Gastrocnemius medialis (tissue), 4 donors: ENCODE results near the gene CIT. TPM values are rescaled to one million over a fixed set of nuclear protein-coding genes. Genes with fewer than 3 reads are reported as not detected.

ENCODE experiments used
- ATAC-seq, 2 donors: fragments of 150-250 bp; one replicate each; pipeline ENCODE4 v1.9.1; 2016
- DNase-seq, 2 donors: peaks; one replicate each; pipeline ENCODE4 v3.0.0-alpha.2; 2019
- H3K27ac ChIP-seq, 4 donors: fragments of 200-600 bp; sonication (generic); 1 replicate in 1 of 4; 2 replicates in 3 of 4; pipeline ENCODE4 v1.5.1; 2016 to 2018; ENCODE audit warnings: mild to moderate bottlenecking in 2 of 4, moderate library complexity in 1 of 4
- H3K27me3 ChIP-seq, 3 donors: fragments of 200-600 bp; sonication (generic) in 2 of 3; 1 replicate in 1 of 3; 2 replicates in 2 of 3; pipeline versions ENCODE4 v1.5.1 to v1.6.0; 2016 to 2019; ENCODE audit warnings: mild to moderate bottlenecking in 1 of 3, moderate library complexity in 1 of 3
- H3K36me3 ChIP-seq, 2 donors: fragments of 200-600 bp; sonication (generic) in 1 of 2; one replicate each; pipeline ENCODE4 v1.5.1; 2017 to 2018
- H3K4me1 ChIP-seq, 2 donors: fragments of 200-600 bp; sonication (generic) in 1 of 2; one replicate each; pipeline ENCODE4 v1.5.1; 2016 to 2017; ENCODE audit warnings: mild to moderate bottlenecking in 2 of 2
- H3K4me3 ChIP-seq, 4 donors: fragments of 200-600 bp; sonication (generic) in 3 of 4; 1 replicate in 1 of 4; 2 replicates in 3 of 4; pipeline ENCODE4 v1.5.1; 2016 to 2019; ENCODE audit warnings: mild to moderate bottlenecking in 2 of 4
- H3K9me3 ChIP-seq, 3 donors: fragments of 200-600 bp; sonication (generic) in 2 of 3; 1 replicate in 1 of 3; 2 replicates in 2 of 3; pipeline ENCODE4 v1.5.1; 2016 to 2019
- POLR2A ChIP-seq, 2 donors: fragments of 450-650 bp; IDR thresholded peaks; one replicate each; pipeline ENCODE4 v1.6.1; 2017; ENCODE audit warnings: antibody characterized with exemption in 2 of 2, mild to moderate bottlenecking in 2 of 2, moderate library complexity in 2 of 2
- in situ Hi-C, 4 donors: fragments of 200-750 bp; cut with MboI; loops; one replicate each; pipeline versions ENCODE4 v1.15.0 to v1.8.0; 2017; ENCODE audit warnings: low sequenced_read_pairs in 4 of 4
- intact Hi-C: fragments of 100-400 bp; cut with DNase I; formaldehyde crosslinking; loops from one replicate; pipeline ENCODE4 v1.15.1; 2023; ENCODE audit warnings: low total_unique reads
- total RNA-seq, 4 donors: library from RNA; depleted of rRNA; stranded (reverse); fragments of >200 nt; gene quantifications; one replicate each; pipeline versions ENCODE4 v1.1.0 to v1.2.3, GENCODE V29; 2016
- TF ChIP-seq, protein P1 (sequence below), 5 experiments: fragments of 450-650 bp in 3 of 5; fragments of 200-600 bp in 2 of 5; sonication (generic) in 2 of 5; IDR thresholded peaks in 4 of 5; conservative IDR thresholded peaks in 1 of 5; 1 replicate in 4 of 5; 2 replicates in 1 of 5; pipeline ENCODE4 v1.5.1; 2016 to 2019; ENCODE audit warnings: antibody characterized with exemption in 5 of 5, mild to moderate bottlenecking in 3 of 5, moderate library complexity in 3 of 5

Gene CIT
- total RNA-seq, 4 donors from 2014 or later, result 0.05 to 4.0 (median 1.5) TPM

DNA sequence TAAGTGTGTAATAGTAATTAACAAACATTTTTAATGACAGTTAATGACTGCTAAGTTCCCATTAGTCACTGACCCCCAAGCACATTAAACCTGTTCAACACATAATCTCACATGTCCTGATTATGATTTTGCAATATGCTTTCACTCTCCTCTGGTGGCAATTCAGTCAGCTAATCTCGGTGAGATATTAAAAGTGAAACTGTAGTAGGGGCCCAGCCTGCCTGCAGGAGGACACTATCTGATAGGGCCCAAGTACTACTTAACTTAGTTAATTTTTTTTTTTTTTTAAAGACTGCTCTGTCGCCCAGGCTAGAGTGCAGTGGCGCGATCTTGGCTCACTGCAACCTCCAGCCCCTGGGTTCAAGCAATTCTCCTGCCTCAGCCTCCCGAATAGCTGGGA is 48.8 kb downstream of the CIT start:
- Histone ChIP-seq H3K9me3 (no peaks in the 10 kb centered on the region), H3K27me3 (no peaks in the 10 kb centered on the region), H3K4me3 (no peak overlapping the region), H3K4me1 (no peaks in the 10 kb centered on the region), H3K27ac (no peak overlapping the region), H3K36me3 (no peaks in the 10 kb centered on the region)
- ATAC-seq (no peak), DNase-seq (no peak)
- in situ Hi-C loops, result no loop called here
- TF ChIP-seq POLR2A (IDR thresholded peaks at IDR 0.05), result no peak
- TF ChIP-seq, protein P1, sequence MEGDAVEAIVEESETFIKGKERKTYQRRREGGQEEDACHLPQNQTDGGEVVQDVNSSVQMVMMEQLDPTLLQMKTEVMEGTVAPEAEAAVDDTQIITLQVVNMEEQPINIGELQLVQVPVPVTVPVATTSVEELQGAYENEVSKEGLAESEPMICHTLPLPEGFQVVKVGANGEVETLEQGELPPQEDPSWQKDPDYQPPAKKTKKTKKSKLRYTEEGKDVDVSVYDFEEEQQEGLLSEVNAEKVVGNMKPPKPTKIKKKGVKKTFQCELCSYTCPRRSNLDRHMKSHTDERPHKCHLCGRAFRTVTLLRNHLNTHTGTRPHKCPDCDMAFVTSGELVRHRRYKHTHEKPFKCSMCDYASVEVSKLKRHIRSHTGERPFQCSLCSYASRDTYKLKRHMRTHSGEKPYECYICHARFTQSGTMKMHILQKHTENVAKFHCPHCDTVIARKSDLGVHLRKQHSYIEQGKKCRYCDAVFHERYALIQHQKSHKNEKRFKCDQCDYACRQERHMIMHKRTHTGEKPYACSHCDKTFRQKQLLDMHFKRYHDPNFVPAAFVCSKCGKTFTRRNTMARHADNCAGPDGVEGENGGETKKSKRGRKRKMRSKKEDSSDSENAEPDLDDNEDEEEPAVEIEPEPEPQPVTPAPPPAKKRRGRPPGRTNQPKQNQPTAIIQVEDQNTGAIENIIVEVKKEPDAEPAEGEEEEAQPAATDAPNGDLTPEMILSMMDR (IDR thresholded peaks at IDR 0.05 in 4 of 5, conservative IDR thresholded peaks at IDR 0.05 in 1 of 5), result no peak
- intact Hi-C loops, result no loop called here

DNA sequence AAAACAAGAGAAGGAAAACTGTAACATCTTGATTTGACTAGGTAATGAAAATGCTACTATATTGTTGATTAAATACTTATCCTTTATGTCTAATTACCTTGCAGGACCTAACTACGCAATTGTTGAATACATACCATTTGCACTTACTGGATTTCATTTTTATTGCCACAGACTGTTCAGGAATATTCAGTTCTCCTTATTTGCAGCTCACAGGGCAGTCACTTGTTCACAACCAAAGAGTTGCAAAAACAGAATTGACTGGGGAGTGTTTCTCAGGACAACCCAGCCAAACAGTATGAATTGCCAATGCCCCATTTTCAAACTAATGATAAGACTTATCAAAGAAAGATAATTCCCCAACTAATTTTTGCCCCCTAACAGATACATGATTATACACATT is 49.4 kb downstream of the CIT start:
- intact Hi-C loops (no loop called here), in situ Hi-C loops (no loop called here)
- no peak overlapping the region for H3K4me3 ChIP-seq
- no peak for TF ChIP-seq POLR2A (IDR thresholded peaks at IDR 0.05)
- TF ChIP-seq, protein P1 (IDR thresholded peaks at IDR 0.05 in 4 of 5, conservative IDR thresholded peaks at IDR 0.05 in 1 of 5), result no peak
- no peaks in the 10 kb centered on the region for H3K27me3 ChIP-seq
- H3K27ac ChIP-seq, result no peak overlapping the region
- H3K36me3 ChIP-seq, result no peaks in the 10 kb centered on the region
- no peaks in the 10 kb centered on the region for H3K4me1 ChIP-seq
- H3K9me3 ChIP-seq, result no peaks in the 10 kb centered on the region
- ATAC-seq (no peak), DNase-seq (no peak)

DNA sequence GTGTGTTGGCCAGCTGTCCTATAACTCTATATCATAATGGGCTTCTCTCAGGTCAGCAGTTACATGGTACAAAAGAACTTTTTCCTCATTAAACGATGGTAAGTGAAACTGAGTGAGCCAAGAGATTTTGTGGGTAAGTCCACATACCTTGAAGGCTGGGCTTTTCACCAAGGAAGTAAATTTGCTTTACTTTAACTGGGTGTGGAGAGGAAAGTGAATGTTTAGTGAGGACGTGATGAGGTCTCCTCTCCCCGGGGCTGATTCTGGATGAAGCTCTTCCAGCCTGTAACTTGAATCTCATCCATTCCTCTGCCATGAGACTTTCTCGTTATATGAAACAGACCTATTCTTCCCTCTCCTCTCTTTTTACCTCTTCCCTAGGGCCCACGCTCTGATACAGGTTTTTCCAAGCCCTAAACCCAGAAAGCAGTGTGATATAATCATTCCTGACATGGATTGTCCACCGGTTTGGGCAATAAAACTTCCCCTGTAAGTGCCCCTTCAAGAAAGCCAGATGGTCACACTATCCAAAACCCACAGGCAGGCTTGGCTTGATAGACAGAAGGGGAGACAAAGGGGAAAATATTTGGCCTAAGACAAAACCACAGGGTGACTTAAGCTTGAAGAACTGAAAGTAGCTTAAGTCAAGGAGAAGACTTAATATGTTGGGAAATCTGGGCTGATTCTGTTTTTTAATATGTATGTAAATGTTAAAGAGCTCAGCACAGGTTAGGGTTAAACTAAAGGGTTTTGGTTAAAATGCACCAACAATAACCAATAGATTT is 50.3 kb downstream of the CIT start:
- intact Hi-C loops (no loop called here), in situ Hi-C loops (no loop called here)
- Histone ChIP-seq H3K27ac (no peak overlapping the region), H3K27me3 (no peaks in the 10 kb centered on the region), H3K4me1 (no peaks in the 10 kb centered on the region), H3K9me3 (no peaks in the 10 kb centered on the region), H3K36me3 (no peaks in the 10 kb centered on the region), H3K4me3 (no peak overlapping the region)
- ATAC-seq (no peak), DNase-seq (no peak)
- TF ChIP-seq, protein P1 (IDR thresholded peaks at IDR 0.05 in 4 of 5, conservative IDR thresholded peaks at IDR 0.05 in 1 of 5), result no peak
- no peak for TF ChIP-seq POLR2A (IDR thresholded peaks at IDR 0.05)

DNA sequence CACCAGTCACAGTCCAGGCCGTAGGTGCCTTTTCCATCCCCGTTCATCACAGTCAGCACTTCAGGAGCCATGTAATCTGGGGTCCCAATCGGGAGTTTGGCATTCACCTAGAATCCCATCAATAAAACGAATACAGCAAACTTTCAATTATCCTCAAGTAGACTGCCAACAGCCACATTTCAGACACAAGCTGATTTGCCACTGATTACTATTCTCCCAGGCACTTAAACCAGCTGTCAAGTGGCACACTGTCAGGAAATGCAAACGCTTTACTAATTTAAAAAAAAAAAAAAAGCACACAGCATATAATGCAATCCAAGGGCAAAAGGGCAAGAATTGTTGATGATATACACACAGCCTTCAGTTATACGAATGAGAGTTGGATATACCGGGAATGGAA is 51.9 kb downstream of the CIT start:
- Histone ChIP-seq H3K27me3 (no peaks in the 10 kb centered on the region), H3K27ac (no peak overlapping the region), H3K4me3 (no peak overlapping the region), H3K36me3 (no peaks in the 10 kb centered on the region), H3K4me1 (no peaks in the 10 kb centered on the region), H3K9me3 (no peaks in the 10 kb centered on the region)
- TF ChIP-seq POLR2A (IDR thresholded peaks at IDR 0.05), result no peak
- TF ChIP-seq, protein P1 (IDR thresholded peaks at IDR 0.05 in 4 of 5, conservative IDR thresholded peaks at IDR 0.05 in 1 of 5), result no peak
- intact Hi-C loops, result no loop called here
- DNase-seq (no peak), ATAC-seq (no peak)
- in situ Hi-C loops, result no loop called here

DNA sequence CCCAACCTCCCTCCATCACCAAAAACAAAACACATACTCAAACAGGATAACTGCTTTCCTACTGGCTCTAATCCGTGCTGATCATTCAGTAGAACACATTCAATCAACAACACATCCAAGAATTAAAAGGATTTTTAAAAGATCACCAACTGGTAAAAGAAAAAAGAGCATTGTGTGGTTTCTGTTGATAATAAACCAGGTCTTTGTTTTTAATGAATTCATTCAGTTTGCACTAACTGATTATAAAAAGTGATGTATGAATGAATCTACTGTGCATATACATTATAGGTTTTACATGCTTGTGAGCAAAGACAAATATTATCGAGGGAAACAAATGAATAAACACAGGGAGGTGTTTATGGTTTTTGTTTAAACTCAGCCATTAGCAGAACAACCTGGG is 55.1 kb downstream of the CIT start:
- TF ChIP-seq, protein P1 (IDR thresholded peaks at IDR 0.05 in 4 of 5, conservative IDR thresholded peaks at IDR 0.05 in 1 of 5), result no peak
- no peak for TF ChIP-seq POLR2A (IDR thresholded peaks at IDR 0.05)
- intact Hi-C loops, result no loop called here
- Histone ChIP-seq H3K4me3 (no peak overlapping the region), H3K36me3 (no peaks in the 10 kb centered on the region), H3K4me1 (no peaks in the 10 kb centered on the region), H3K27ac (no peak overlapping the region), H3K9me3 (no peaks in the 10 kb centered on the region), H3K27me3 (no peaks in the 10 kb centered on the region)
- ATAC-seq (no peak), DNase-seq (no peak)
- in situ Hi-C loops, result no loop called here
